ENCODE results near the gene USP3. TPM values are rescaled to one million over a fixed set of nuclear protein-coding genes. Genes with fewer than 3 reads are reported as not detected.

The USP3 gene
- total RNA-seq, 1 donor from 2014 or later: 57.3 TPM

DNA sequence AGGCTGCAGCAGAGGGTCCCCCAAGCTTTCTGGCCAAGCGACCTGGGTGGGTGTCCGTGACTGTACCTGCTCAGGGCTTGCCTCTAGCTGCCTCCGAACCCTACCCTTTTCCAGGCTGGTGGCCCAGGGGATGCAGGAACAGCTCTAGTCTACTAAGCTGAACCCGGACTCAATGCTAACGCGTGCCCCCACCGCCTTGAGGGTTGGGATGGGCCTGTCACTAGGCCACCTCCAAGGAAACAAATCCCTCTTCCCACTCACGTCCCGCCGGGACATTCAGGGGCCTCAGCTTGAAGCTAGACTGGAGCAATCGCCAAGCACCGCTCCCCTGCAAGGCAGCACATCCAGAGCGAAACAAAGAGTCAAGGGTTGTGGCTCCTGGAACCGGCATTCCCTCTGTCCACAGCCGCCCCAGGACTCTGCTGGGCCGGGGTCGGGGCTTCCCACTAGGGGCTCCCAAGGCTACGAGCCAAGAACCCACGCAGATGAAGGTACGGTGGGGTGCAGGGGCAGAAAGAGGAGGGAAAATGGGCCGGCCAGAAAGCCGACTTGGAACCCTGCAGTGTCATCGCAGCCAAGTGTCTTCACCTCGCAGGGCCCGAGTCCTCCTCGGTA, 95.7 kb downstream of the USP3 start:
- Mint-ChIP-seq H3K27ac (peak overlapping the region; percentile 70), H3K4me1 (ENCODE audit: unreplicated experiment) (peaks cover 28% of the 10 kb centered on the region), H3K9me3 (no peaks in the 10 kb centered on the region), H3K36me3 (no peaks in the 10 kb centered on the region), H3K27me3 (no peaks in the 10 kb centered on the region), H3K4me3 (peak overlapping the region; percentile 81)
- no peak for DNase-seq (ENCODE audit: extremely low spot score, unreplicated experiment)
- no peak for TF ChIP-seq CTCF (conservative IDR thresholded peaks at IDR 0.05)

- Mint-ChIP-seq H3K9me3 (no peaks in the 10 kb centered on the region), H3K27me3 (no peaks in the 10 kb centered on the region), H3K4me3 (peak overlapping the region; percentile 95), H3K27ac (peak overlapping the region; percentile 81), H3K4me1 (ENCODE audit: unreplicated experiment) (peaks cover 28% of the 10 kb centered on the region), H3K36me3 (no peaks in the 10 kb centered on the region)
- peak; percentile 92 for DNase-seq (ENCODE audit: extremely low spot score, unreplicated experiment)
- no peak for TF ChIP-seq CTCF (conservative IDR thresholded peaks at IDR 0.05)
Measured at GRCh38 chr15:63600616-63601025, 96.2 kb downstream of the USP3 start.

GRCh38 chr15:63601026-63601703, 96.8 kb downstream of the USP3 start:
- Mint-ChIP-seq H3K27ac (peak overlapping the region; percentile 81), H3K4me3 (peak overlapping the region; percentile 95), H3K27me3 (no peaks in the 10 kb centered on the region), H3K36me3 (no peaks in the 10 kb centered on the region), H3K4me1 (ENCODE audit: unreplicated experiment) (peaks cover 22% of the 10 kb centered on the region), H3K9me3 (no peaks in the 10 kb centered on the region)
- no peak for TF ChIP-seq CTCF (conservative IDR thresholded peaks at IDR 0.05)
- no peak for DNase-seq (ENCODE audit: extremely low spot score, unreplicated experiment)

DNA sequence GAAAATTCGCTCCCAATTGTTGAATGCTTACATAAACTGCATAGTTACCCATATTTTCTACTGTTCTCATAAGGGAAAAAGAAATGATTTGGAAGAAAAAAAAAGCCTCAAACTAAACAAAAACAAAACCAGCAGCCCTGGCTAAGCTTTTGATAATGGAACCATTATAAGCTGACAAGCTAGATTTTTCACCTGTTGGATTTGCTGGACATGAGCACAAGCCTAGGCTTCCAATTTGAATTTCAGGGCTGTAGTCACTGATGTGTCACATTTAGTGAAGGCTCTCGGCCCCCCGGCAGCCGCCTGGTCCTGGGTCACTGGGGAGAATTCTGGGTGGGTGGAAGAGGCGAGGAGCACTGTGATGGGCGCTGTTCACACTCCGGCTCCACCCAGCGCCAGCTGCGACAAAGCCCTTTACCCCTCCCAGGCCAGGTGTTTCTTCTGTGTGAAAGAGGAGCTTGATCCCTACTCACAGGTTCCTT, 97.4 kb downstream of the USP3 start:
- Mint-ChIP-seq H3K27ac (peak overlapping the region; percentile 76), H3K36me3 (no peaks in the 10 kb centered on the region), H3K9me3 (no peaks in the 10 kb centered on the region), H3K27me3 (no peaks in the 10 kb centered on the region), H3K4me3 (peak overlapping the region; percentile 95), H3K4me1 (ENCODE audit: unreplicated experiment) (peaks cover 16% of the 10 kb centered on the region)
- no peak for DNase-seq (ENCODE audit: extremely low spot score, unreplicated experiment)
- no peak for TF ChIP-seq CTCF (conservative IDR thresholded peaks at IDR 0.05)

DNA sequence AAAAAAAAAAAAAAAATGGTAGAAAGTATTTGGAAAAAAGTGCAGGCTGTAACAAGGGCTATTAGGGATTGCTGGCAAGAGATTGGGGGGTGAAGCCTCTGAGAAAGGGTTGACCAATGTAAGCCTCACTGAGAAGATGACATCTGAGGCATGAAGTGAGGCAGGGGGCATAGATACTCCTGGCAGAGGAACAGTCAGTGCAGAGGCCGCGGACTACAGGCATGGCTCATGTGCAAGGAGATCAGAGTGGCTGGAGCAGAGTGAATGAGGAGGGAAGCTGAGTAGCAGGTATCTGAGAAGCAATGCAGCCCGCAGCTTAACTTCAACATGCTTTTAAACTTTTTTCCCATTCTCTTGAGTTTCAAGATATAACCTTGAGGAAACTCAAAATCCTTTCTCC, 98.2 kb downstream of the USP3 start:
- no peak for TF ChIP-seq CTCF (conservative IDR thresholded peaks at IDR 0.05)
- peak overlapping the region; percentile 82 for H3K4me3 Mint-ChIP-seq
- peaks cover 10% of the 10 kb centered on the region for H3K4me1 Mint-ChIP-seq (ENCODE audit: unreplicated experiment)
- H3K27ac Mint-ChIP-seq: peak overlapping the region; percentile 54
- H3K36me3 Mint-ChIP-seq: no peaks in the 10 kb centered on the region
- H3K27me3 Mint-ChIP-seq: no peaks in the 10 kb centered on the region
- no peak for DNase-seq (ENCODE audit: extremely low spot score, unreplicated experiment)
- no peaks in the 10 kb centered on the region for H3K9me3 Mint-ChIP-seq
